Body of pancreas (tissue), 4 donors: ENCODE results near the gene BRIP1.
"Not testable (repeated sequence)": the region's sequence is repeated elsewhere in the genome, so short reads cannot be mapped to it uniquely, and the experiment has no call there.

Source experiments
- CTCF ChIP-seq, 7 experiments: fragments of 450-650 bp in 4 of 7; fragments of 200-600 bp in 3 of 7; sonication (generic) in 3 of 7; IDR thresholded peaks; one replicate each; pipeline ENCODE4 v1.5.1; 2016 to 2019; ENCODE audit warnings: antibody characterized with exemption in 7 of 7
- POLR2A ChIP-seq, 3 donors: fragments of 450-650 bp; IDR thresholded peaks; one replicate each; pipeline ENCODE4 v1.6.1; 2016; ENCODE audit warnings: antibody characterized with exemption in 3 of 3, mild to moderate bottlenecking in 2 of 3

- TF ChIP-seq CTCF, POLR2A (IDR thresholded peaks at IDR 0.05): not testable (repeated sequence)
These were observed 186.8 kb downstream of the BRIP1 start for GRCh38 chr17:61676522-61676921.
